Lung (tissue), 10 donors: ENCODE data around the gene RSPH10B2. TPM values are rescaled to one million over a fixed set of nuclear protein-coding genes. Genes with fewer than 3 reads are reported as not detected.
"Not testable (repeated sequence)": the region's sequence is repeated elsewhere in the genome, so short reads cannot be mapped to it uniquely, and the experiment has no call there.

ENCODE experiments used
- ATAC-seq: fragments of 200-7000 bp; cut with Tn5 transposase; one replicate; pipeline ENCODE4 v1.9.1; 2020; ENCODE audit warnings: moderate number of reproducible peaks; ENCODE audit not compliant: insufficient read depth, low FRiP score
- DNase-seq, 3 donors: peaks; one replicate each; pipeline ENCODE4 v3.0.0-alpha.2; 2013 to 2017
- H3K27ac ChIP-seq, 2 donors: one replicate each; pipeline ENCODE4 v1.5.1; 2013; ENCODE audit warnings: mild to moderate bottlenecking in 2 of 2, moderate library complexity in 2 of 2, control low read depth in 1 of 2, inconsistent platforms in 1 of 2, low read depth in 1 of 2, low read length in 1 of 2
- H3K27me3 ChIP-seq, 3 donors: one replicate each; pipeline ENCODE4 v1.5.1; 2013; ENCODE audit warnings: low read length in 2 of 3; ENCODE audit not compliant: control insufficient read depth in 3 of 3, insufficient read depth in 3 of 3
- H3K36me3 ChIP-seq, 4 donors: one replicate each; pipeline ENCODE4 v1.5.1; 2013; ENCODE audit warnings: low read length in 4 of 4, mild to moderate bottlenecking in 1 of 4, moderate library complexity in 1 of 4; ENCODE audit not compliant: control insufficient read depth in 4 of 4, insufficient read depth in 4 of 4
- H3K4me1 ChIP-seq, 5 donors: one replicate each; pipeline ENCODE4 v1.5.1; 2013; ENCODE audit warnings: low read length in 5 of 5, mild to moderate bottlenecking in 2 of 5, moderate library complexity in 1 of 5; ENCODE audit not compliant: control insufficient read depth in 5 of 5, insufficient read depth in 5 of 5
- H3K4me3 ChIP-seq: one replicate; pipeline ENCODE4 v1.5.1; 2013; ENCODE audit warnings: mild to moderate bottlenecking, control low read depth, moderate library complexity
- H3K9ac ChIP-seq, 2 donors: one replicate each; pipeline ENCODE4 v1.5.1; 2013; ENCODE audit warnings: low read length in 2 of 2, control low read depth in 1 of 2; ENCODE audit not compliant: insufficient read depth in 1 of 2
- H3K9me3 ChIP-seq, 4 donors: one replicate each; pipeline ENCODE4 v1.5.1; 2013; ENCODE audit warnings: low read length in 3 of 4, mild to moderate bottlenecking in 1 of 4, moderate library complexity in 1 of 4; ENCODE audit not compliant: control insufficient read depth in 4 of 4, insufficient read depth in 3 of 4
- WGBS, 2 donors: extraction: QIAGEN DNeasy Blood & Tissue Kit; methylation state at CpG; one replicate each; pipeline ENCODE4 v1.1.7; 2013; 5-methylcytosine and 5-hydroxymethylcytosine counted together
- polyA plus RNA-seq, 2 donors: library from polyadenylated mRNA; stranded (reverse); fragments of 200-250 nt; gene quantifications; one replicate each; pipeline ENCODE4 v1.2.1, GENCODE V29; 2013
- total RNA-seq, 2 donors: library from RNA; depleted of rRNA in 1 of 2; stranded (reverse); fragments of >200 nt in 1 of 2; gene quantifications; one replicate each; pipeline ENCODE4 v1.2.1, GENCODE V29; 2014 to 2021
- donor health status: Bipolar disorder and iron deficiency.
- donor health status: healthy.
- donor health status: DM: yes; HTN: yes; CAD: no.

The RSPH10B2 gene
- total and polyA plus RNA-seq, 4 donors = 1.4 to 9.0 (median 4.5) TPM

GRCh38 chr7:6800331-6800730, 46.4 kb downstream of the RSPH10B2 start:
- not testable (repeated sequence) for H3K4me1 ChIP-seq, H3K27ac ChIP-seq, H3K27me3 ChIP-seq, H3K4me3 ChIP-seq, ATAC-seq, H3K36me3 ChIP-seq, DNase-seq, H3K9me3 ChIP-seq, H3K9ac ChIP-seq
- 100% methylated on average over 1 of the region's 2 CpGs for WGBS, 2 donors

- 96% methylated on average over 2 of the region's 4 CpGs; no CpG with 5 or more reads in 1 of the 2 donors for WGBS, 2 donors
- not testable (repeated sequence) for H3K4me1 ChIP-seq, H3K27ac ChIP-seq, H3K27me3 ChIP-seq, H3K9ac ChIP-seq, H3K9me3 ChIP-seq, DNase-seq, H3K4me3 ChIP-seq, H3K36me3 ChIP-seq, ATAC-seq
Measured at GRCh38 chr7:6807393-6807918, 53.6 kb downstream of the RSPH10B2 start.

DNA sequence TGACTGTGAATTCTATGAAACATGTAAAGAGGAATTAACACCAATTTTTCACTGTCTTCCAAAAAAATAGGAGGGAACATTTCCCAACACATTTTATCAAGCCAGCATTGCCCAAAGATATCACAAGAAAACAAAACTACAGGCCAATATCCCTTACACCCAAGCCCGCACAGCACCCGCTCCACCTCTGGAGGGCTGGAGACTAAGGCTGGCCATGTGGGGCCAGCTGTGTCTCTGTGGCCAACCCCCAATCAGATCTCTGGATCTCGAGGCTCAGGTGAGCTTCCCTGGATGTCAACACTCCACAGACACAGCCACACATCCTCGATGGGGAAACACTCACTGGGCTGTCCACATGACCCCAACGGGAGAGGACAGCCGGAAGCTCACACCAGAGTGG, 54.1 kb downstream of the RSPH10B2 start:
- WGBS, 2 donors = 79% methylated on average over 2 to 4 of the region's 6 CpGs
- H3K4me3 ChIP-seq, DNase-seq, H3K36me3 ChIP-seq, H3K4me1 ChIP-seq, H3K9ac ChIP-seq, H3K27me3 ChIP-seq, ATAC-seq, H3K9me3 ChIP-seq, H3K27ac ChIP-seq: not testable (repeated sequence)

DNA sequence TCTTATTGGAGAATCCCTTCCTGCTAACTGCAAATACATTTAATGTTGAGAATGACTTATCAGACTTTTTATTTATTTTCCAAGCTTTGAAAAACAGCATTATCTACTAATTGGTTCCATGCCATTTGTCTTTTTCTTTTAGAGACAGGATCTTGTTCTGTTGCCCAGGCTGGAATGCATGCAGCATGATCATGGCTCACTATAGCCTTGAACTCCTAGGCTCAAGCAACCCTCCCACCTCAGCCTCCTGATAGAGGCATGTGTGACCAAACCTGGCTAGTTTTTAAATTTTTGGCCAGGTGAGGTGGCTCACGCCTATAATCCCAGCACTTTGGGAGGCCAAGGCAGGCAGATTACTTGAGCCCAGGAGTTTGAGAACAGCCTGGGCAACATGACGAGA, 59.1 kb downstream of the RSPH10B2 start:
- WGBS, 2 donors = 92 to 100% methylated on average over 2 of the region's 2 CpGs
- DNase-seq, H3K9me3 ChIP-seq, H3K9ac ChIP-seq, H3K27me3 ChIP-seq, ATAC-seq, H3K4me1 ChIP-seq, H3K4me3 ChIP-seq, H3K36me3 ChIP-seq, H3K27ac ChIP-seq: not testable (repeated sequence)

DNA sequence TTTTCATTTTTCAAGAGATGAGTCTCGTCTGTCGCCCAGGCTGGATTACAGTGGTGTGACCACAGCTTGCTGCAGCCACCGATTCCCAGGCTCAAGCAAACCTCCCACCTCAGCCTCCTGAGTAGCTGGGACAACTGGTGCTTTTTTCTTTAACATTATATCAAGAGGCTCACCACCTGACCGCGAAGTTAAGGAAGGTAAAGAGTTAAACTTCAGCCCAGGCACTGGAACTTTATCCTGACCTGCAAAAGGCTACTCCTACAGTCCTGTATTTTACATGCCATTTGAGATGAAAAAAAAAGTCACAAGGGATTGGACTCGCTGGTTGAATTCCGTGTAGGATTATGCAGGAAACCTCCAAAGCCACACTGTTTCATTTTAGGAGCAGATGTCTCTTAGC, 61.6 kb downstream of the RSPH10B2 start:
- not testable (repeated sequence) for H3K27ac ChIP-seq, H3K27me3 ChIP-seq, ATAC-seq, H3K9ac ChIP-seq, H3K4me1 ChIP-seq, DNase-seq, H3K36me3 ChIP-seq, H3K4me3 ChIP-seq, H3K9me3 ChIP-seq
- WGBS, 2 donors = 94 to 95% methylated on average over 5 to 7 of the region's 7 CpGs

- not testable (repeated sequence) for DNase-seq, H3K4me3 ChIP-seq, H3K9ac ChIP-seq, H3K27ac ChIP-seq, H3K27me3 ChIP-seq, H3K9me3 ChIP-seq, H3K4me1 ChIP-seq, ATAC-seq, H3K36me3 ChIP-seq
- 91 to 93% methylated on average over 5 to 6 of the region's 6 CpGs for WGBS, 2 donors
Measured at GRCh38 chr7:6821622-6822021, 67.7 kb downstream of the RSPH10B2 start.

DNA sequence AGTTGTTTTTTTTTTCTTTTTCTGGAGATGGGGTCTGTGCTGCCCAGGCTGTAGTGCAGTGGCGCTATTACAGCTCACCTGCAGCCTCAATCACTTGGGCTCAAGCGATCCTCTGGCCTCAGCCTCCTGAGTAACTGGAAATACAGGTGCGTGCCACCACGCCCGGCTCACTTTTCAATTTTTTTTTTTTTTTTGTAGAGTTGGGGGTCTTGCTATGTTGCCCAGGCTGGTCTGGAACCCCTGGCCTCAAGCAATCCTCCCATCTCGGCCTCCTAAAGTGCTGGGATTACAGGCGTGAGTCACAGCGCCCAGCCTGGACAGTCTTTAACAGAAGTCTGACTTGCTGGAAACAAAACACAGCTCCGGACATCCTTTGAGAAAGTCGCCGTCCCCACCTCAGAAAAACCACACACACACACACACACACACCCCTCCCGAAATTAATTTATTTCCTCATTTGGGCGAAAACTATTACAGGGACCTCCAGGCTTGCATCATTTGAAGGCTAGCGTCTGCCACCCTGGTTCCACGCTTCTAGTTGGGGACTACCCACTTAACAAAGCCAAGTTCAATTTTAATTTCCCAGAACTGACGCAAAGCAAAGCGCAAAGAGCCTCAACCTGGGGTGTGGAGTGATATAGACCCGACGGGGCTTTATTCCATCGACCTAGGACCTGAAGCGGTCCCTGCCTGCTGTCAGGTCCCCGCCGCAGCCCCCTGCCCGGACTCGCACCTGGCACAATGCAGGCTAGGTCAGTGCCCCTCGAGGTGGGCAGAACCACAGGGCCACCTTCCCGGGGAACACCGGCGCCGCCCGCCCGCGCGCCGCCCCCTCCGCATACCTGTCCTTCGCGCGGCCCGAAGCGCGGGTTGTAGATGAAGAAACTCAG, 71.6 kb downstream of the RSPH10B2 start:
- not testable (repeated sequence) for H3K9me3 ChIP-seq, H3K4me1 ChIP-seq, H3K27ac ChIP-seq, H3K4me3 ChIP-seq, DNase-seq, H3K36me3 ChIP-seq, H3K27me3 ChIP-seq, H3K9ac ChIP-seq
- WGBS, 2 donors = 0 to 41% methylated on average over 3 to 9 of the region's 42 CpGs
- ATAC-seq = peak; percentile 53

DNA sequence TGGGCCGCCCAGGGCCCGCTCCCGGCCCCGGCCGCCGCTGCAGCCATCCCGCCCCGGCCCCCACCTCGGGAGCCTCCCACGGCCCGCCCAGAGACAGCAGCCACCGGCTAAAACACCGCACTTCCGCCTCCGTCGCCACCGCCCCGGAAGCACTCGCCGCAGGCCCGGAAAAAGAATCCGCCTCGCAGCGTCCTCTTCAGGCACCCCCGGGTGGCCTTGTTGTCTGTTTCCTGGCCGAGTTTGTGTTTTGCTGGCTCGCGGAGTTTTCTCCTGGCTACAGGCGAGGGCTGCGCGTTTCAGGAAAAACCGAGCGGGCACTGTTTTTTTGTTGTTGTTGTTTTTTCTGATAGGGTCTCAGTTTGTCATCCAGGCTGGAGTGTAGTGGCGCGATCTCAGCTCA, 72.2 kb downstream of the RSPH10B2 start, which contains the start of gene CCZ1B:
TSS of gene CCZ1B (minus strand) at position 125 of the 400 bp plus-strand sequence. CDS start at position 47, 78 bp downstream.
- H3K9ac ChIP-seq = peak within 1 kb of the TSS in 1 of 2 donors; percentile 49
- peak; percentile 75 to 77 (median 77) for DNase-seq
- 1 to 3% methylated on average over 18 to 26 of the region's 35 CpGs for WGBS, 2 donors
- H3K27ac ChIP-seq = peak within 1 kb of the TSS in 1 of 2 donors; percentile 10
- H3K36me3 ChIP-seq, H3K4me1 ChIP-seq, H3K27me3 ChIP-seq, H3K9me3 ChIP-seq: not testable (repeated sequence)
- peak within 1 kb of the TSS; percentile 50 for H3K4me3 ChIP-seq
- peak; percentile 96 for ATAC-seq
